B cell (primary cell): Measurements from ENCODE around the gene KLF7. TPM values are rescaled to one million over a fixed set of nuclear protein-coding genes. Genes with fewer than 3 reads are reported as not detected.

Experiments
- ATAC-seq: fragments of 200-7000 bp; cut with Tn5 transposase; one replicate; pipeline ENCODE4 v1.10.0; 2021; ENCODE audit warnings: low read depth, mild to moderate bottlenecking, moderate number of reproducible peaks, moderate library complexity
- CTCF ChIA-PET: fragments of 350-600 bp; sonication (Branson Sonifier 250); formaldehyde crosslinking; loops from one replicate; lab custom pipeline; 2021; ENCODE audit warnings: antibody characterized with exemption, inconsistent platforms; lab: Charles Lee
- POLR2A ChIA-PET: fragments of 350-600 bp; sonication (Branson Sonifier 250); formaldehyde crosslinking; loops from one replicate; lab custom pipeline; 2021; ENCODE audit warnings: antibody characterized with exemption; lab: Charles Lee
- DNase-seq: peaks from one replicate; pipeline ENCODE4 v3.0.0; 2013
- H2AFZ ChIP-seq: 2 replicates; pipeline ENCODE4 v1.6.1; 2012; ENCODE audit warnings: mild to moderate bottlenecking, low read depth, low read length; ENCODE audit not compliant: insufficient read depth, poor library complexity, severe bottlenecking
- H3K27ac ChIP-seq, 2 donors: 1 replicate in 1 of 2; 2 replicates in 1 of 2; pipeline ENCODE4 v1.5.1; 2012 to 2013; ENCODE audit warnings: low read length in 2 of 2, mild to moderate bottlenecking in 2 of 2, moderate library complexity in 1 of 2
- H3K27me3 ChIP-seq, 4 experiments: fragments of 200-600 bp in 1 of 4; sonication (generic) in 1 of 4; replicated peaks in 1 of 4; 1 replicate in 2 of 4; 2 replicates in 2 of 4; pipeline versions ENCODE4 v1.6.1 to v1.7.0; 2013 to 2016; ENCODE audit warnings: low read length in 3 of 4, mild to moderate bottlenecking in 2 of 4, mixed read lengths in 1 of 4, moderate library complexity in 1 of 4; ENCODE audit not compliant: insufficient read depth in 4 of 4, control insufficient read depth in 3 of 4; ENCODE audit errors: control extremely low read depth in 1 of 4
- H3K36me3 ChIP-seq, 2 experiments: replicated peaks in 1 of 2; 1 replicate in 1 of 2; 2 replicates in 1 of 2; pipeline versions ENCODE4 v1.6.1 to v1.7.1; 2013; ENCODE audit warnings: low read length in 1 of 2; ENCODE audit not compliant: insufficient read depth in 2 of 2, control insufficient read depth in 1 of 2; ENCODE audit errors: control extremely low read depth in 1 of 2, extremely low read depth in 1 of 2
- H3K4me1 ChIP-seq, 2 donors: fragments of 200-600 bp in 1 of 2; sonication (generic) in 1 of 2; 1 replicate in 1 of 2; 2 replicates in 1 of 2; pipeline versions ENCODE4 v1.5.1 to v1.6.1; 2013 to 2017; ENCODE audit warnings: low read length in 2 of 2; ENCODE audit not compliant: control insufficient read depth in 2 of 2, insufficient read depth in 2 of 2
- H3K4me2 ChIP-seq: replicated peaks from 2 replicates; pipeline ENCODE3; 2012; ENCODE audit warnings: mild to moderate bottlenecking, low read depth, low read length; ENCODE audit not compliant: poor library complexity, severe bottlenecking
- H3K4me3 ChIP-seq, 5 experiments: fragments of 200-600 bp in 1 of 5; sonication (generic) in 1 of 5; 1 replicate in 3 of 5; 2 replicates in 2 of 5; pipeline versions ENCODE4 v1.5.1 to v1.7.0; 2011 to 2016; ENCODE audit warnings: low read length in 4 of 5, mild to moderate bottlenecking in 4 of 5, low read depth in 2 of 5, control low read depth in 1 of 5, moderate library complexity in 1 of 5; ENCODE audit not compliant: insufficient read depth in 1 of 5; ENCODE audit errors: control extremely low read depth in 1 of 5, extremely low read depth in 1 of 5
- H3K79me2 ChIP-seq: fragments of 200-600 bp; sonication (generic); one replicate; pipeline ENCODE4 v1.6.0; 2016; ENCODE audit warnings: low read length; ENCODE audit not compliant: control insufficient read depth, insufficient read depth
- H3K9ac ChIP-seq: fragments of 200-600 bp; sonication (generic); 2 replicates; pipeline ENCODE4 v1.6.1; 2017; ENCODE audit warnings: mild to moderate bottlenecking, low read length, moderate library complexity
- H3K9me3 ChIP-seq, 3 donors: one replicate each; pipeline versions ENCODE4 v1.6.1 to v1.7.1; 2013; ENCODE audit warnings: low read length in 2 of 3; ENCODE audit not compliant: control insufficient read depth in 2 of 3, insufficient read depth in 1 of 3; ENCODE audit errors: control extremely low read depth in 1 of 3
- H4K20me1 ChIP-seq: 2 replicates; pipeline ENCODE4 v1.6.0; 2012; ENCODE audit warnings: mild to moderate bottlenecking, low read length; ENCODE audit not compliant: insufficient read depth, control insufficient read depth, poor library complexity, severe bottlenecking
- H3K27ac Mint-ChIP-seq: one replicate; pipeline ENCODE4 v1.8.0; 2021; ENCODE audit warnings: mixed read lengths
- H3K27me3 Mint-ChIP-seq: one replicate; pipeline ENCODE4 v1.8.0; 2021; ENCODE audit warnings: mixed read lengths
- H3K4me1 Mint-ChIP-seq: one replicate; pipeline ENCODE4 v1.8.0; 2021; ENCODE audit warnings: mixed read lengths
- H3K4me3 Mint-ChIP-seq: one replicate; pipeline ENCODE4 v1.8.0; 2021; ENCODE audit warnings: mixed read lengths
- H3K9me3 Mint-ChIP-seq: one replicate; pipeline ENCODE4 v1.8.0; 2022; ENCODE audit warnings: mixed read lengths; ENCODE audit not compliant: insufficient read depth
- EZH2 ChIP-seq: IDR thresholded peaks from 2 replicates; pipeline ENCODE4 v1.6.1; 2012; ENCODE audit warnings: borderline replicate concordance, low read depth, mild to moderate bottlenecking, moderate library complexity, low read length; ENCODE audit not compliant: insufficient read depth, poor library complexity, severe bottlenecking
- WGBS: methylation state at CpG from one replicate; pipeline ENCODE4 v1.1.5; 2013; ENCODE audit warnings: missing lambda C conversion rate; ENCODE audit not compliant: insufficient coverage; 5-methylcytosine and 5-hydroxymethylcytosine counted together
- intact Hi-C: fragments of 100-400 bp; cut with micrococcal nuclease; formaldehyde crosslinking; loops from one replicate; pipeline ENCODE4 v1.10.0; 2022
- polyA plus RNA-seq: library from polyadenylated mRNA; depleted of rRNA; stranded (reverse); fragments of >200 nt; gene quantifications from 2 replicates; pipeline ENCODE4 v1.2.3, GENCODE V29; 2012
- total RNA-seq, 2 donors: library from RNA; stranded (reverse); fragments of 120-200 nt in 1 of 2; gene quantifications; 1 replicate in 1 of 2; 2 replicates in 1 of 2; pipeline versions ENCODE4 v1.2.3 to v1.2.4, GENCODE V29; 2013 to 2022
- TF ChIP-seq, protein P1 (sequence below): fragments of 200-600 bp; IDR thresholded peaks from one replicate; pipeline ENCODE4 v1.8.0; 2022; ENCODE audit warnings: antibody characterized with exemption, mild to moderate bottlenecking

Gene KLF7
- total and polyA plus RNA-seq, 2 donors (not counting 1 experiment from before 2014, with no cell fraction given), result 46.2 to 93.2 TPM

DNA sequence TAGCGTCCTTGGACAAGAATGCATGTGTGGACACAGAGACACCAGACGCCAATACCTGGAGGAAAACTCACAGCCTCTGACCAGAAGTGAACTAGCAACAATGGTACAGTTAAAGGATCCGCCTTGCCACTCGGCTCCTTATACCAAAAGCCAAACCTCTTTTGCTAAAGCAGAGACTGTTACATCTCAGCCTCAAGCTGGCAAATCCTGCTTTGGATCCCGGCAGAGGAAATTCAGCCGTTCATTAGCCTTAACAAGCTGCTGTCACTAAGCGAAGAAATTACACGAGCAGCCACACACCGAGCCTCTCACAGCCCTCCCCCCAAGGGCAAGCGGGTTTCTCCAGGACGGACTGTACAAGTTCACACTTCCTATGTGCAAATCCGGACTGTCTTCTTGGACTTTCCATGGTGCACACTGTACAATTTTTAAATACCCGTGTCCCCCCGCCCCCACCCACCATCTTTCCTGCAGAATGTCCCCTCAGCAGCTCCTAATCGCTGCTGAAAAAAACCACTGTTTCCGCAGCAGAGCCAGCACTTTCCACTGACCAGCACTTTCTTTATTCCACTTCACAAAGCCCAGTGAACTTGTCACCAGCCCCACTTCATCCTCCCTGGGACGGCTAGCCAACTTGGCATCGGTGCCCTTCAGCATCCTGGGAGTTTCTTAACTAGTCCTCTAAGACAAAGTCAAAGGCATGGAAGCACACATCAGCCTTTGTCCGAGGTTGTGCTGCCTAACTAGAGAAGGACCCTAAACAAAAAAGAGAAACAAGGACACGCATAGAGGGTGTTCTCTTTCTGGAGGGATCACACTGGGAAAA is 1.5 kb downstream of the KLF7 start:
- ATAC-seq, result no peak
- Histone ChIP-seq H3K9ac (peak overlapping the region; percentile 95), H3K79me2 (peaks cover 64% of the 10 kb centered on the region), H3K27ac (peak overlapping the region in 1 of 2 donors; percentile 99), H3K36me3 (no peaks in the 10 kb centered on the region), H4K20me1 (peaks cover 16% of the 10 kb centered on the region), H3K4me1 (peaks cover 42 to 45% of the 10 kb centered on the region in 2 donors), H3K4me3 (peak overlapping the region; percentile 81 to 97 (median 86)), H2AFZ (peak overlapping the region; percentile 25), H3K9me3 (no peaks in the 10 kb centered on the region), H3K4me2 (peak overlapping the region; percentile 92), H3K27me3 (no peaks in the 10 kb centered on the region)
- WGBS, result 2% methylated on average over 20 of the region's 20 CpGs
- Mint-ChIP-seq H3K4me1 (peaks cover 67% of the 10 kb centered on the region), H3K27me3 (no peaks in the 10 kb centered on the region), H3K4me3 (peak overlapping the region; percentile 98), H3K9me3 (no peaks in the 10 kb centered on the region), H3K27ac (peak overlapping the region; percentile 99)
- DNase-seq, result peak; percentile 47
- TF ChIP-seq, protein P1, sequence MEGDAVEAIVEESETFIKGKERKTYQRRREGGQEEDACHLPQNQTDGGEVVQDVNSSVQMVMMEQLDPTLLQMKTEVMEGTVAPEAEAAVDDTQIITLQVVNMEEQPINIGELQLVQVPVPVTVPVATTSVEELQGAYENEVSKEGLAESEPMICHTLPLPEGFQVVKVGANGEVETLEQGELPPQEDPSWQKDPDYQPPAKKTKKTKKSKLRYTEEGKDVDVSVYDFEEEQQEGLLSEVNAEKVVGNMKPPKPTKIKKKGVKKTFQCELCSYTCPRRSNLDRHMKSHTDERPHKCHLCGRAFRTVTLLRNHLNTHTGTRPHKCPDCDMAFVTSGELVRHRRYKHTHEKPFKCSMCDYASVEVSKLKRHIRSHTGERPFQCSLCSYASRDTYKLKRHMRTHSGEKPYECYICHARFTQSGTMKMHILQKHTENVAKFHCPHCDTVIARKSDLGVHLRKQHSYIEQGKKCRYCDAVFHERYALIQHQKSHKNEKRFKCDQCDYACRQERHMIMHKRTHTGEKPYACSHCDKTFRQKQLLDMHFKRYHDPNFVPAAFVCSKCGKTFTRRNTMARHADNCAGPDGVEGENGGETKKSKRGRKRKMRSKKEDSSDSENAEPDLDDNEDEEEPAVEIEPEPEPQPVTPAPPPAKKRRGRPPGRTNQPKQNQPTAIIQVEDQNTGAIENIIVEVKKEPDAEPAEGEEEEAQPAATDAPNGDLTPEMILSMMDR, result no peak
- no peak for TF ChIP-seq EZH2
- intact Hi-C loops, result loop anchor here (5.0 to 10.0 kb wide), 4 partner anchors 37 to 1091 kb away; partner anchors contain the start of gene IDH1
- ChIA-PET CTCF (interaction anchor here (0.6 to 7.4 kb wide), 8 partner anchors 8 to 363 kb away, joined by 3 to 92 read pairs (median 4); no protein-coding TSS in a partner anchor), POLR2A (interaction anchor here (0.7 to 5.0 kb wide), 5 partner anchors 11 to 461 kb away, joined by 3 to 122 read pairs (median 5); partner anchors contain the start of genes CREB1 and METTL21A)

DNA sequence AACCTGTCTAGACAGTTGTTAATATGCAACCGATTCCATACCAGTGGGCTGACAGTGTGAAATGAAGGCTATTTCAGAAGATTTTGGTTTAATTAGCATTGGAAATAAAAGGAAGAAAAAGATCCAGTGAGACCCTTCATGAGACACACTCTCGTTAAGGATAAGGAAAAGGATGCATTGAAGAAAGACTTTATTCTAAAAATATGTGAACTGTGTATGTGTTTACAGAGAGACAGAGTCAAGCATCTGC is 2.1 kb downstream of the KLF7 start:
- Histone ChIP-seq H4K20me1 (peaks cover 19% of the 10 kb centered on the region), H3K4me1 (peaks cover 41 to 45% of the 10 kb centered on the region in 2 donors), H2AFZ (no peak overlapping the region), H3K9ac (peak overlapping the region; percentile 95), H3K27ac (peak overlapping the region in 1 of 2 donors; percentile 99), H3K4me2 (peak overlapping the region; percentile 92), H3K9me3 (no peaks in the 10 kb centered on the region), H3K36me3 (no peaks in the 10 kb centered on the region), H3K4me3 (peak overlapping the region; percentile 81 to 97 (median 86)), H3K79me2 (peaks cover 69% of the 10 kb centered on the region), H3K27me3 (no peaks in the 10 kb centered on the region)
- ChIA-PET CTCF (interaction anchor here (0.6 to 7.4 kb wide), 2 partner anchors 21 to 189 kb away, joined by 3 to 92 read pairs; no protein-coding TSS in a partner anchor), POLR2A (interaction anchor here (5.0 kb wide), 1 partner anchor 21 kb away, joined by 122 read pairs; no protein-coding TSS in a partner anchor)
- H3K4me1 Mint-ChIP-seq, result peaks cover 69% of the 10 kb centered on the region
- H3K27ac Mint-ChIP-seq, result peak overlapping the region; percentile 99
- DNase-seq (no peak), ATAC-seq (no peak)
- no CpG with 5 or more reads among the region's 2 CpGs for WGBS
- no peaks in the 10 kb centered on the region for H3K27me3 Mint-ChIP-seq
- H3K9me3 Mint-ChIP-seq, result no peaks in the 10 kb centered on the region
- TF ChIP-seq EZH2, result no peak
- TF ChIP-seq, protein P1, result no peak
- intact Hi-C loops, result loop anchor here (5.0 to 10.0 kb wide), 4 partner anchors 36 to 1091 kb away; partner anchors contain the start of gene IDH1
- peak overlapping the region; percentile 98 for H3K4me3 Mint-ChIP-seq
